Endothelial cell of umbilical vein (primary cell): Measurements from ENCODE around the gene GRIN3A. TPM values are rescaled to one million over a fixed set of nuclear protein-coding genes. Genes with fewer than 3 reads are reported as not detected.

Experiments used
- BruUV-seq: library from RNA; stranded (reverse); fragments of 400-500 nt; replicated peaks from 2 replicates; lab custom pipeline; 2021; lab: Mats Ljungman, UMichigan
- CTCF ChIA-PET: fragments of 300-600, 350-600 bp; sonication (Branson Sonifier 250); formaldehyde crosslinking; loops from one replicate; lab custom pipeline; 2021; ENCODE audit warnings: antibody characterized with exemption, inconsistent platforms; lab: Charles Lee
- POLR2A ChIA-PET: fragments of 300-600, 350-600 bp; sonication (Branson Sonifier 250); formaldehyde crosslinking; loops from one replicate; lab custom pipeline; 2021; ENCODE audit warnings: antibody characterized with exemption, inconsistent platforms; lab: Charles Lee
- DNase-seq: peaks from one replicate; pipeline ENCODE4 v3.0.0-alpha.2; 2011; ENCODE audit warnings: low read depth, low spot score
- FAIRE-seq: peaks from 2 replicates; lab custom pipeline; 2011; peaks lifted over from hg19 to GRCh38; lab: Jason Lieb, UNC
- H2AFZ ChIP-seq: 2 replicates; pipeline ENCODE4 v1.6.0; 2012; ENCODE audit warnings: low read depth, low read length, control low read depth, inconsistent platforms
- H3K27ac ChIP-seq: 2 replicates; pipeline ENCODE4 v1.5.1; 2011; ENCODE audit warnings: low read depth, mild to moderate bottlenecking, control low read depth, low read length, moderate library complexity; ENCODE audit not compliant: insufficient read depth
- H3K27me3 ChIP-seq, 2 experiments: 2 replicates each; pipeline versions ENCODE4 v1.6.0 to v1.6.1; 2011; ENCODE audit warnings: low read length in 2 of 2, mixed read lengths in 1 of 2; ENCODE audit not compliant: control insufficient read depth in 2 of 2, insufficient read depth in 2 of 2
- H3K36me3 ChIP-seq, 2 experiments: 2 replicates in 1 of 2; 3 replicates in 1 of 2; pipeline ENCODE4 v1.5.1; 2011; ENCODE audit warnings: low read length in 2 of 2, mild to moderate bottlenecking in 1 of 2, moderate library complexity in 1 of 2; ENCODE audit not compliant: control insufficient read depth in 2 of 2, insufficient read depth in 2 of 2; ENCODE audit errors: extremely low read depth in 1 of 2
- H3K4me1 ChIP-seq: 3 replicates; pipeline ENCODE4 v1.5.1; 2011; ENCODE audit warnings: mild to moderate bottlenecking, low read length; ENCODE audit not compliant: control insufficient read depth, insufficient read depth; ENCODE audit errors: extremely low read depth
- H3K4me2 ChIP-seq: 2 replicates; pipeline ENCODE4 v1.6.1; 2011; ENCODE audit warnings: low read length, control low read depth, mixed read lengths; ENCODE audit not compliant: insufficient read depth
- H3K4me3 ChIP-seq, 3 experiments: fragments of 200-600 bp in 1 of 3; sonication (generic), shearing (Covaris generic) in 1 of 3; replicated peaks in 1 of 3; 2 replicates each; pipeline ENCODE4 v1.5.1; 2011 to 2016; ENCODE audit warnings: control low read depth in 3 of 3, low read length in 3 of 3, mild to moderate bottlenecking in 2 of 3, inconsistent platforms in 1 of 3, low read depth in 1 of 3, moderate library complexity in 1 of 3; ENCODE audit not compliant: insufficient read depth in 1 of 3
- H3K79me2 ChIP-seq: 2 replicates; pipeline ENCODE4 v1.6.0; 2012; ENCODE audit warnings: low read length, inconsistent platforms; ENCODE audit not compliant: control insufficient read depth, insufficient read depth
- H3K9ac ChIP-seq: replicated peaks from 2 replicates; pipeline ENCODE3; 2011; ENCODE audit warnings: low read length, control low read depth; ENCODE audit not compliant: insufficient read depth; ENCODE audit errors: extremely low read depth
- H3K9me1 ChIP-seq: replicated peaks from 3 replicates; pipeline ENCODE4 v1.6.0; 2011; ENCODE audit warnings: mild to moderate bottlenecking, low read length; ENCODE audit not compliant: control insufficient read depth, insufficient read depth; ENCODE audit errors: extremely low read depth
- H3K9me3 ChIP-seq: replicated peaks from 2 replicates; pipeline ENCODE4 v1.5.1; 2012; ENCODE audit warnings: low read length, inconsistent platforms; ENCODE audit not compliant: control insufficient read depth, insufficient read depth
- H4K20me1 ChIP-seq: replicated peaks from 2 replicates; pipeline ENCODE3; 2011; ENCODE audit warnings: mild to moderate bottlenecking, low read length; ENCODE audit not compliant: control insufficient read depth, insufficient read depth; ENCODE audit errors: extremely low read depth
- EZH2 ChIP-seq: IDR thresholded peaks from 2 replicates; pipeline ENCODE4 v1.6.1; 2012; ENCODE audit warnings: borderline replicate concordance, low read depth, mild to moderate bottlenecking, moderate library complexity, low read length, inconsistent platforms; ENCODE audit not compliant: severe bottlenecking
- FOS ChIP-seq: IDR thresholded peaks from 2 replicates; pipeline ENCODE4 v1.6.1; 2011; ENCODE audit warnings: mild to moderate bottlenecking, low read length, moderate library complexity, borderline replicate concordance; ENCODE audit not compliant: insufficient read depth
- GATA2 ChIP-seq: IDR thresholded peaks from 2 replicates; pipeline ENCODE4 v1.7.0; 2011; ENCODE audit warnings: low read depth, mild to moderate bottlenecking, moderate library complexity, mixed read lengths, low read length; ENCODE audit not compliant: insufficient read length, insufficient read depth
- JUN ChIP-seq: IDR thresholded peaks from 2 replicates; pipeline ENCODE4 v1.6.1; 2011; ENCODE audit warnings: borderline replicate concordance, low read depth; ENCODE audit not compliant: insufficient read length, insufficient read depth
- MYC ChIP-seq: IDR thresholded peaks from one replicate; pipeline ENCODE4 v1.6.1; 2011; ENCODE audit warnings: mild to moderate bottlenecking, low read depth, low read length
- POLR2A ChIP-seq: IDR thresholded peaks from 2 replicates; pipeline ENCODE4 v1.6.1; 2012; ENCODE audit warnings: low read depth, mild to moderate bottlenecking, control low read depth, low read length
- POLR2AphosphoS5 ChIP-seq: IDR thresholded peaks from 2 replicates; pipeline ENCODE4 v1.6.1; 2012; ENCODE audit warnings: low read depth, mild to moderate bottlenecking, control low read depth, low read length, moderate library complexity; ENCODE audit not compliant: insufficient read depth
- dilution Hi-C: fragments of 300-500 bp; cut with MboI; formaldehyde crosslinking; loops from one replicate; pipeline ENCODE4 v1.15.0; 2019; ENCODE audit warnings: low sequenced_read_pairs; ENCODE audit not compliant: extremely low pct_ligation_motif_present
- intact Hi-C: fragments of 100-400 bp; cut with micrococcal nuclease; formaldehyde crosslinking; loops from one replicate; pipeline ENCODE4 v1.10.0; 2022
- polyA plus RNA-seq, 4 experiments: library from polyadenylated mRNA; depleted of rRNA in 3 of 4; stranded (reverse) in 3 of 4; unstranded in 1 of 4; fragments of >200 nt; gene quantifications; 2 replicates each; pipeline versions ENCODE4 v1.2.1 to v1.2.3, GENCODE V29; 2011 to 2012; ENCODE audit warnings: missing spikeins in 1 of 4
- total RNA-seq: library from RNA; stranded (reverse); gene quantifications from 2 replicates; pipeline ENCODE4 v1.2.3, GENCODE V29; 2021
- TF ChIP-seq, protein P1 (sequence below): IDR thresholded peaks from 2 replicates; pipeline ENCODE4 v1.6.1; 2011; ENCODE audit not compliant: insufficient read depth, insufficient read length
- TF ChIP-seq, protein P2 (sequence below), 2 donors: IDR thresholded peaks; 1 replicate in 1 of 2; 2 replicates in 1 of 2; pipeline ENCODE4 v1.5.1; 2011; ENCODE audit warnings: low read length in 2 of 2, mild to moderate bottlenecking in 2 of 2, moderate library complexity in 2 of 2, control low read depth in 1 of 2, inconsistent platforms in 1 of 2, low read depth in 1 of 2; ENCODE audit not compliant: insufficient read depth in 1 of 2; ENCODE audit errors: extremely low read depth in 1 of 2

Gene GRIN3A
- total and polyA plus RNA-seq, 2 donors (not counting 3 experiments of a cell fraction or from before 2014, with no cell fraction given) = not detected

DNA sequence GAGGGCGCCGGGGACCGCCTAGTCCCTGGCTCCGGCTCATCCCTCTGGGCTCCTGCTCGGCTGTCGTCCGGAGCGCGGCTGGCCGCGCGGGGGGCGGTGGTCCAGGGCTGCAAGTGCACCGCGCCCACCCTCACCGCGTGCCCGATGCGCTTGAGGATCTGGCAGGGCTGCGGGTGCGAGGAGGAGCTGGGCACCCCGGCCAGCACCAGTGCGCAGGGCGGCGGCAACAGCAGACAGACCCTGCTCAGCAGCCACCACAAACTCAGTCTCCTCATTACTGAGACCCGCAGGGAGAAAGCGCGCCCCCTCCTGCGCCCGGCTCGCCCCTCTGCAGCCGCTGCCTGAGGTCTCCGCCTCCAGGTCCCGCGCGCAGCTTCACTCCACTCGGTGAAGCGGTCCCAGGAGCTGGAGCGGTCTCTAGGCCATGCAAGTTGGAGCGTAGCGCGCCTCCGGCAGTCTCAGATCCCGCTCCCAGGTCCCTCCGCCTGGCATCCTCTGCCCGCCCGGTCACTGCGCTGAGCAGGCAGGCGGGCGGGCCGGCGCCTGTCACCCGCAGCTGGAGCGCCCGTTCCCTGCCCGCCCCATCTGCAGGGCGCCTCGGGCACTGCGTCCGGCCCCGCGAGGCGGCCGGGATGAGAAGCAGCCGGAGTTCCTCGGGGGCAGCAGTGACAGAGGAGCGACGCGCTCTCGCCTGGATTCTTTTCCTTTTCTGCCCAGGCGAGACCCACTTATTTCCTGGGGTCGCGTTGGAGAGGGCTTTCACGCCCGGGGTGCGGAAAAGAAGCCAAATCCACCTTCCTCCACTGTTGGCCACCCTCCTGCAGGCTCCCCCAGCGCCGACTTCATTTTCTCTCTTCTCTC lies 512 bp downstream of the GRIN3A start:
- no peaks in the 10 kb centered on the region for H4K20me1 ChIP-seq
- H3K9ac ChIP-seq = no peak overlapping the region
- FAIRE-seq (no peak), DNase-seq (no peak)
- H3K9me3 ChIP-seq = no peaks in the 10 kb centered on the region
- H3K36me3 ChIP-seq = no peaks in the 10 kb centered on the region
- no TSS peak for BruUV-seq
- H3K4me1 ChIP-seq = no peaks in the 10 kb centered on the region
- CTCF ChIA-PET = no interaction called here
- dilution Hi-C loops (no loop called here), intact Hi-C loops (no loop called here)
- no peak overlapping the region for H3K4me2 ChIP-seq
- POLR2A ChIA-PET = no interaction called here
- no peak overlapping the region for H3K27ac ChIP-seq
- no peak overlapping the region for H3K4me3 ChIP-seq
- H2AFZ ChIP-seq = no peak overlapping the region
- TF ChIP-seq, protein P1, sequence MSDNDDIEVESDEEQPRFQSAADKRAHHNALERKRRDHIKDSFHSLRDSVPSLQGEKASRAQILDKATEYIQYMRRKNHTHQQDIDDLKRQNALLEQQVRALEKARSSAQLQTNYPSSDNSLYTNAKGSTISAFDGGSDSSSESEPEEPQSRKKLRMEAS = no peak
- TF ChIP-seq MYC = no peak
- no peak for TF ChIP-seq EZH2
- no peak for TF ChIP-seq GATA2
- no peak for TF ChIP-seq POLR2AphosphoS5
- no peak for TF ChIP-seq FOS
- TF ChIP-seq, protein P2, sequence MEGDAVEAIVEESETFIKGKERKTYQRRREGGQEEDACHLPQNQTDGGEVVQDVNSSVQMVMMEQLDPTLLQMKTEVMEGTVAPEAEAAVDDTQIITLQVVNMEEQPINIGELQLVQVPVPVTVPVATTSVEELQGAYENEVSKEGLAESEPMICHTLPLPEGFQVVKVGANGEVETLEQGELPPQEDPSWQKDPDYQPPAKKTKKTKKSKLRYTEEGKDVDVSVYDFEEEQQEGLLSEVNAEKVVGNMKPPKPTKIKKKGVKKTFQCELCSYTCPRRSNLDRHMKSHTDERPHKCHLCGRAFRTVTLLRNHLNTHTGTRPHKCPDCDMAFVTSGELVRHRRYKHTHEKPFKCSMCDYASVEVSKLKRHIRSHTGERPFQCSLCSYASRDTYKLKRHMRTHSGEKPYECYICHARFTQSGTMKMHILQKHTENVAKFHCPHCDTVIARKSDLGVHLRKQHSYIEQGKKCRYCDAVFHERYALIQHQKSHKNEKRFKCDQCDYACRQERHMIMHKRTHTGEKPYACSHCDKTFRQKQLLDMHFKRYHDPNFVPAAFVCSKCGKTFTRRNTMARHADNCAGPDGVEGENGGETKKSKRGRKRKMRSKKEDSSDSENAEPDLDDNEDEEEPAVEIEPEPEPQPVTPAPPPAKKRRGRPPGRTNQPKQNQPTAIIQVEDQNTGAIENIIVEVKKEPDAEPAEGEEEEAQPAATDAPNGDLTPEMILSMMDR (IDR thresholded peaks at IDR 0.05; ENCODE audit: extremely low read depth in 1 of 2, insufficient read depth in 1 of 2, low read depth in 1 of 2, low read length in 2 of 2) = no peak
- no peak for TF ChIP-seq JUN
- no peak for TF ChIP-seq POLR2A
- H3K79me2 ChIP-seq = no peaks in the 10 kb centered on the region
- H3K27me3 ChIP-seq = peaks cover 1 to 8% of the 10 kb centered on the region in 2 experiments
- no peaks in the 10 kb centered on the region for H3K9me1 ChIP-seq
